ENCODE results near the gene KCNAB2.

The KCNAB2 gene

DNA sequence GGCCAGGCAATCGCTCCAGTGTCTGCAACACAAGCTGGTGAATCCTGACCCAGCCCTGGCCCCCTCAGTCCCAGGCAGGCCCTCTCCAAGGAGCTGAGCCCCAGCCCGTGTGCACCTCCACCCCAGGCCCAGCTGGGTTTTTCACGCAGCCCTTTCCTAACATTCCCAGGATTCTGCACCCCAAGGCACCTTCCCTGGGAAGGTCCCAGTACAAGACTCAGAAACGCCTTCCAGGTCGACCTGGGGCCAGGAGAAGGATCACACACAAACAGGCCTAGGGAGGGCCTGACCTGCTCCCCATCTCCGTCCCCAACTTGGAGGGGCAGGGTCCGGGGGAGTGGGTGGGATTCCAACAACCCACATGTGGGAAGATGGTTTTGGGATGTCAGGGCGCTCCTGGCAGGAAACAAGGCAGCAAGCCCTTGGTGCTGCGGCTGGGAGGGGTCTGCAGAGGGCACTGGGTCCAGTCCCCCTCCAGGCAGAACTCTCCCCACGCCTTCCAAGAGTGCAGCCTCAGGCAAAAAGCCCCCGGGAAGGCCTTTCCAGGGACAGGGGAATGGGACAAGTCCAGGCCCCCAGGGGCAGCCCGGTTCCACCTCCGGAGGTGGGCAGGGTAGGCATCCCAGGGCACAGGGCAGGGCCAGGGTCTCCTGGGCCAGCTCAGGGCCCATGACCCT, 58.3 kb downstream of the KCNAB2 start:
- no peaks in the 10 kb centered on the region for H3K36me3 ChIP-seq (replicated peaks; ENCODE audit: low read depth, low read length)
- no peak overlapping the region for H3K4me2 ChIP-seq (ENCODE audit: low read length)
- no peaks in the 10 kb centered on the region for H3K9me3 ChIP-seq (ENCODE audit: insufficient read depth, low read length)
- no peak overlapping the region for H3K9ac ChIP-seq (ENCODE audit: low read length)
- H3K4me3 ChIP-seq (ENCODE audit: low read length) = no peak overlapping the region
- no peaks in the 10 kb centered on the region for H4K20me1 ChIP-seq (ENCODE audit: insufficient read depth, low read length)
- H3K4me1 ChIP-seq (ENCODE audit: low read length) = no peaks in the 10 kb centered on the region
- TF ChIP-seq EZH2phosphoT487 (IDR thresholded peaks at IDR 0.05; ENCODE audit: low read depth) = no peak
- TF ChIP-seq, protein P1, sequence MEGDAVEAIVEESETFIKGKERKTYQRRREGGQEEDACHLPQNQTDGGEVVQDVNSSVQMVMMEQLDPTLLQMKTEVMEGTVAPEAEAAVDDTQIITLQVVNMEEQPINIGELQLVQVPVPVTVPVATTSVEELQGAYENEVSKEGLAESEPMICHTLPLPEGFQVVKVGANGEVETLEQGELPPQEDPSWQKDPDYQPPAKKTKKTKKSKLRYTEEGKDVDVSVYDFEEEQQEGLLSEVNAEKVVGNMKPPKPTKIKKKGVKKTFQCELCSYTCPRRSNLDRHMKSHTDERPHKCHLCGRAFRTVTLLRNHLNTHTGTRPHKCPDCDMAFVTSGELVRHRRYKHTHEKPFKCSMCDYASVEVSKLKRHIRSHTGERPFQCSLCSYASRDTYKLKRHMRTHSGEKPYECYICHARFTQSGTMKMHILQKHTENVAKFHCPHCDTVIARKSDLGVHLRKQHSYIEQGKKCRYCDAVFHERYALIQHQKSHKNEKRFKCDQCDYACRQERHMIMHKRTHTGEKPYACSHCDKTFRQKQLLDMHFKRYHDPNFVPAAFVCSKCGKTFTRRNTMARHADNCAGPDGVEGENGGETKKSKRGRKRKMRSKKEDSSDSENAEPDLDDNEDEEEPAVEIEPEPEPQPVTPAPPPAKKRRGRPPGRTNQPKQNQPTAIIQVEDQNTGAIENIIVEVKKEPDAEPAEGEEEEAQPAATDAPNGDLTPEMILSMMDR (IDR thresholded peaks at IDR 0.05; ENCODE audit: low read depth, low read length) = no peak
- H2AFZ ChIP-seq (ENCODE audit: low read depth, low read length) = no peak overlapping the region
- no peaks in the 10 kb centered on the region for H3K27me3 ChIP-seq (ENCODE audit: low read depth, low read length)
- H3K27ac ChIP-seq (ENCODE audit: low read length) = no peak overlapping the region
- H3K79me2 ChIP-seq (ENCODE audit: low read length) = no peaks in the 10 kb centered on the region

DNA sequence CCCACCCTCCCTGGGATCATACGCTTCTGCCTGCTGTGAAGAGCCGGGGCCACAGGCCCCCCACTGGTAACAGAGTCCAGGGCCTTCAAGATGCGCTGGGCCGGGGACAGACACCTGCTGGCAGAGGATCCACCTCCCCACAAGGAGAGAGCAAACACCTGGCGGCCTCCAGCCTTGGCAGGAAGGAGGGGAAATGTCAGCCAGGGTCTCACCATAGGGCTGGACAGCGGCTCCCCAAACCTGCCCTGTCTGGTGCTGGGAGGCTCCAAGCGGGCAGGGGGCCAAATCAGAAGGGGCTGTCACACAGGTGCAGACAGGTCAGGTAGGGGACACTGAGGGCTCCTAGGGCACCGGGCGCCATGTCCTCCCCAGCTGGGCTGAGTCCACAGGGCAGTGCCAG, 58.9 kb downstream of the KCNAB2 start:
- H3K36me3 ChIP-seq (replicated peaks; ENCODE audit: low read depth, low read length) = no peaks in the 10 kb centered on the region
- H3K4me3 ChIP-seq (ENCODE audit: low read length) = no peak overlapping the region
- H2AFZ ChIP-seq (ENCODE audit: low read depth, low read length) = no peak overlapping the region
- H3K4me2 ChIP-seq (ENCODE audit: low read length) = no peak overlapping the region
- no peaks in the 10 kb centered on the region for H3K9me3 ChIP-seq (ENCODE audit: insufficient read depth, low read length)
- no peaks in the 10 kb centered on the region for H3K4me1 ChIP-seq (ENCODE audit: low read length)
- no peak overlapping the region for H3K9ac ChIP-seq (ENCODE audit: low read length)
- TF ChIP-seq EZH2phosphoT487 (IDR thresholded peaks at IDR 0.05; ENCODE audit: low read depth) = no peak
- TF ChIP-seq, protein P1 (IDR thresholded peaks at IDR 0.05; ENCODE audit: low read depth, low read length) = no peak
- no peak overlapping the region for H3K27ac ChIP-seq (ENCODE audit: low read length)
- no peaks in the 10 kb centered on the region for H3K27me3 ChIP-seq (ENCODE audit: low read depth, low read length)
- H4K20me1 ChIP-seq (ENCODE audit: insufficient read depth, low read length) = no peaks in the 10 kb centered on the region
- H3K79me2 ChIP-seq (ENCODE audit: low read length) = no peaks in the 10 kb centered on the region

DNA sequence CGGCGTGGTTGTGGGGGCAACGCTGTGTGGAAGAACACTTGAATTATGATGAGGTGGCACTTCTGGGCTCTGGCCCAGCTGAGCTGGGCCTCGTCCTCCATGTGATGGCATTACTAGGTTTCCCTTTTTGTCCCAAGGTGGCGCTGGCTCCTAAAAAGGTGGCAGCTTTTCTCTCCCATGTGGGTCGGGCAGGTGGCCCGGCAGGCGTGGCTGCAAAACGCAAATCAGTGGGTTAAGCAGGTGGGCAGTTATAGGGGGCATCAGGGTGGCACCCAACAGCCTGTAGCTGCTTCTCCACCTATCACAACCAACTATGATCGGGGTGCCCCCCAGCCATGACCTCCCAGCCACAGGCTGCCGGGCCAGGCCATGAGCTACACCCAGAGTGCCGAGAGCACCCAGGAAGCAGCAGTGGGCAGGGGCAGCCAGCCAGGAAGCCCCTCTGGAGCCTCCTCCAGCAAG, 59.6 kb downstream of the KCNAB2 start:
- H3K9me3 ChIP-seq (ENCODE audit: insufficient read depth, low read length) = no peaks in the 10 kb centered on the region
- no peak overlapping the region for H3K9ac ChIP-seq (ENCODE audit: low read length)
- no peaks in the 10 kb centered on the region for H3K4me1 ChIP-seq (ENCODE audit: low read length)
- TF ChIP-seq EZH2phosphoT487 (IDR thresholded peaks at IDR 0.05; ENCODE audit: low read depth) = no peak
- TF ChIP-seq, protein P1 (IDR thresholded peaks at IDR 0.05; ENCODE audit: low read depth, low read length) = peak; percentile 33; the same call in 1 of the 2 replicates
- no peak overlapping the region for H2AFZ ChIP-seq (ENCODE audit: low read depth, low read length)
- H3K27ac ChIP-seq (ENCODE audit: low read length) = no peak overlapping the region
- no peaks in the 10 kb centered on the region for H3K27me3 ChIP-seq (ENCODE audit: low read depth, low read length)
- no peaks in the 10 kb centered on the region for H3K36me3 ChIP-seq (replicated peaks; ENCODE audit: low read depth, low read length)
- H3K4me3 ChIP-seq (ENCODE audit: low read length) = 0 out of 2 replicates have a peak overlapping the region, but pooled peaks have one; percentile 13
- H3K79me2 ChIP-seq (ENCODE audit: low read length) = no peaks in the 10 kb centered on the region
- no peaks in the 10 kb centered on the region for H4K20me1 ChIP-seq (ENCODE audit: insufficient read depth, low read length)
- H3K4me2 ChIP-seq (ENCODE audit: low read length) = peak overlapping the region; percentile 34

DNA sequence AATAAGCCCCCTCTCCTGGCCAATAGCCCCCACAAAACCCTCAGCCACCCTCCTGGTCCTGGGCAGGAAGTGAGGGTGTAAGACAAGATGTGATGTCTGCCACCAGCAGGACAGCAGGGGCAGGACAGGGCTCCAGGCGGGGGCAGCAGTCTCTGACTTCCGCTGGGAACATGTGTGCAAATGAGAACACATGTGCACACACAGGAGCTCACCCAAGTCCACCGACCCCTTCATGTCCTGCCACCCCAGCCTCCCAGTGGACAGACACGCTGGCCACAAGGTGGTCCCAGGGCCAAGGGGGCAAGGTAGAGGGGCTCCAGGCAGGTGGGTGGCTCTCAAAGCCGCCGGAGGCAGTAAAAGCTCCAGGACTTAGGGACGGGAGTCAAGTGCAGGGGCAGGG, 60.1 kb downstream of the KCNAB2 start:
- Histone ChIP-seq H4K20me1 (ENCODE audit: insufficient read depth, low read length) (no peaks in the 10 kb centered on the region), H3K4me3 (ENCODE audit: low read length) (0 out of 2 replicates have a peak overlapping the region, but pooled peaks have one; percentile 13), H3K27ac (ENCODE audit: low read length) (no peak overlapping the region), H3K36me3 (replicated peaks; ENCODE audit: low read depth, low read length) (no peaks in the 10 kb centered on the region), H3K79me2 (ENCODE audit: low read length) (no peaks in the 10 kb centered on the region), H3K27me3 (ENCODE audit: low read depth, low read length) (no peaks in the 10 kb centered on the region), H2AFZ (ENCODE audit: low read depth, low read length) (no peak overlapping the region), H3K9ac (ENCODE audit: low read length) (no peak overlapping the region), H3K4me1 (ENCODE audit: low read length) (no peaks in the 10 kb centered on the region), H3K9me3 (ENCODE audit: insufficient read depth, low read length) (no peaks in the 10 kb centered on the region), H3K4me2 (ENCODE audit: low read length) (peak overlapping the region; percentile 34; the same call in 1 of the 2 replicates)
- TF ChIP-seq, protein P1 (IDR thresholded peaks at IDR 0.05; ENCODE audit: low read depth, low read length) = no peak
- TF ChIP-seq EZH2phosphoT487 (IDR thresholded peaks at IDR 0.05; ENCODE audit: low read depth) = no peak

Measured in OCI-LY3 (cell line).